HG03039 (cell line): ENCODE measurements around the gene GSPT1.

Experiments
- ATAC-seq: cut with Tn5 transposase; IDR thresholded peaks from one replicate; pipeline ENCODE4 v1.9.1; 2021; ENCODE audit warnings: mild to moderate bottlenecking, moderate library complexity; ENCODE audit not compliant: unreplicated experiment

GSPT1 gene

DNA sequence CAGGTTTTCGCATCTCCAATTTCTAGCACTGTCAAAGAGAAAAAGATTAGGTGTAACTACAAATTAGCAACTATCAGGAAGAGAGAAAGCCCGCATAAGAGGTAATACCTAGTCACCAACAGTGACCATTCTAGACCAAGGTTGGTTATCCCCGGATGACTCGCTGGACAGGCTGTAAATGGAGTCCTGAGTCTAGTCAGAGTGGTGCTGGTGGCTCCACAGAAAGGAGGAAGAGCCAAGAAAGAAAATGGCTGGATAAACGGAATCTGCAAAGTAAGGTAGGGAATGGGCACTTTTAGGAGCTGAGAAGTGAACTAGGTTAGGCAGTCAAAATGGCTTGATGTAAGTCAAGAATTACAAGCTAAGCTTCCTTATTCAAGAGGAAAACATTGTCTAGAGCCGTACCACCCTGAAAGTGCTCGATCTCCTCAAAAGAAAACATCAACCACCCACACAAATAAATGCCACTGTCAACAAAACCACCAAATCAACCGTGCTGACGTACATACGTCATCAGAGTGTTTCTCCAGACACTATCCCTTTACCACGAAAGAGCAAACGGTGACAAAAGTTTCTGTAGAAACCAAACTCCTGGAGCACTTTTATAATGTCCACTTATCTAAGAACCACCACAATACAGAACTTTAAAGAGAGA lies 2.2 kb downstream of the GSPT1 start:
- no peak for ATAC-seq

DNA sequence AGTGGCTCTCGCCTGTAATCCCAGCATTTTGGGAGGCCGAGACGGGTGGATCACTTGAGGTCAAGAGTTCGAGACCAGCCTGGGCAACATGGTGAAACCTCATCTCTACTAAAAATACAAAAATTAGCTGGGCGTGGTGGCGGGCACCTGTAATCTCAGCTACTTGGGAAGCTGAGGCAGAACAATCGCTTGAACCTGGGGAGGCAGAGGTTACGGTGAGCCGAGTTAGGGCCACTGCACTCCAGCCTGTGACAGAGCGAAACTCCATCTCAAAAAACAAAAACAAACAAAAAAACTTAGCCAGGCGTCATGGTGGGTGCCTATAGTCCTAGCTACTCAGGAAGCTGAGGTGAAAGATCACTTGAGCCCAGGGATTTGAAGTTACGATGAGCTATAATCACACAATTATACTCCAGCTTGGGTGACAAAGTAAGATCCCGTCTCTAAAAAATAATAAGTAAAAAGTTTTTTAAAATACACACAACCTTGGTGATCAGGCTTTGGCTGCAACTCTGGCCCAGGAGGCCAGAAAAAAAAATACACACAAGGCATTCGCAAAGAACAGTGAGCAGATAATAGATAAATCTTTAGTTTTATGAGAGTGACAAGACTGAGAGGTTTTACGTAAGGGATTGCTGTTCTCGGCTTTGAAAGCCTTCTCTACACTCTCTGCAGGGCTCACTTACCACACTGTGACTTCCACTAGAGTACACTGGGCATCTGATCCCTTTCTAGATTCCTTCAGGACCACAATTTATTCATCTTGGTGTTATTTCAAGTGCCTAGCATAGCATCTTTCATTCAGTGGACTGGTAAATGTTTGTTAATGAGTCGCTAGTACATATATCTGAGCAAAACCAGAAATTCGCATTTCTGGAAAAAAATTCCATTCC lies 5.9 kb downstream of the GSPT1 start:
- ATAC-seq = no peak

DNA sequence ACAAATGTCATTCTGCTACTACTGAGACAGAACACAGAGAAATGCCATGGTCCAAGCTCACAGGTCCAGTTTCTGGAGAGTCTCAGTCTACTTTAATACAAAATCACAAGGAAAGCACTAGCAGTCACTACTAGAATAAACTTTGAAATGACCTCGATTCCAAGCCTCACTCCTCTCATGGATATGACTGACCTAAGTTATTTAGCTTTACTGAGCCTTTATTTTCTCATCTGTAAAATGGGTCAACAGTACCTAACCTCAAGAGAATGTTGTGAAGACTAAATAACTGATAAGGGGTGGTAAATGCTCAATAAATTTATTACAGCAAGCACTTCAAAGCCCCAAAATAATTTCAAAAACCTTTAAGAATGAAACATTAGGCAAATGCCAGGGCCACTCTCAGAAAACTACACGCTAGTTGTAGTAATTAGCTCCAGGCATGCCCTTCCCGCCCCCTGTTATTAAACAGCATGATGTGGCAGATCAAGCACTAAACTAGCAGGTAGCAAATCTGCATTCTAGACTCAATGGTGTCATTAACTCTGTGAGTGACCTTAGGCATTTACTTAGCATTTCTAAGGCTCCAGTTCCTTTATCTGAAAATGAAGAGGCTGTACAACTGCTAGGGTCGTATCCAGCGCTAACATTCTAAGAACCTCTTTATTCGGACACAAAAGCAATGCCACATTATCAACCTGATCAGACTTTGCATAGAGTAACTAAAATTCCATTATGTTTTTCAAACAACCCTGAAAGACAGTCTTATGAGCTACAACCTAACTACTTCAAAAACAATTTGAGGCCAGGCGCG lies 8.4 kb downstream of the GSPT1 start:
- ATAC-seq = no peak

DNA sequence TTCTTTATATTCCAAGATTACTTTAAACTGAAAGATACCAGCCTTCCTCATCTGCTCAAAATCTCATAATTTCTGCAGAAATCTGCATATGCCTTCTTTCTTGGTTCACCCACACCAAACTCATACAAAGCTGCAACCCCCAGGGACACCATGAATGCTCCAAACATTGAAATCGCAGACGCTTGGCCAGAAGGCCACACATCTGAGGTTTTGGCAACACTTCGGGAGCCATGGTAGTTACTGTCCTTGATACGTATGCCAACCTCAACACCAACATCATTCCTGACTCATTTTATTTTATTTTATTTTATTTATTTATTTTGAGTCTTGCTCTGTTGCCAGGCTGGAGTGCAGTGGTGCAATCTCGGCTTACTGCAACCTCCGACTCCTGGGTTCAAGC lies 11.8 kb downstream of the GSPT1 start:
- no peak for ATAC-seq

DNA sequence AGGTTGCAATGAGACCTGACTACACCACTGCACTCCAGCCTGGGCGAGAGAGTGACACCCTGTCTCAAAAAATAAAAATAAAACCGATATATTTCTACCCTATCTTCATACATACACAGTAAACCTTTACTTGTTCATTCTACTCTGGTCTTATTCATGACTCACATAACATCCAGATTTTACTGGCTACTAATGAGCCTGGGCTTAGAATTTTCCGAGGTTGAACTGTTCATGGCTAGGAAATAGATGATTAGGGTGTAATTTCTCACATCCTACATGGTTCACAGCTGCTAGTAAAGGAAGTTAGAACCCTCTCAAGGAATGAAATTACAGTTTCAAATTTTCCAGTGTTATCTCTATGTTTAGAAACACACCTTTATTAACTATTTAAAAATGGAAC lies 14.7 kb downstream of the GSPT1 start:
- ATAC-seq = no peak

DNA sequence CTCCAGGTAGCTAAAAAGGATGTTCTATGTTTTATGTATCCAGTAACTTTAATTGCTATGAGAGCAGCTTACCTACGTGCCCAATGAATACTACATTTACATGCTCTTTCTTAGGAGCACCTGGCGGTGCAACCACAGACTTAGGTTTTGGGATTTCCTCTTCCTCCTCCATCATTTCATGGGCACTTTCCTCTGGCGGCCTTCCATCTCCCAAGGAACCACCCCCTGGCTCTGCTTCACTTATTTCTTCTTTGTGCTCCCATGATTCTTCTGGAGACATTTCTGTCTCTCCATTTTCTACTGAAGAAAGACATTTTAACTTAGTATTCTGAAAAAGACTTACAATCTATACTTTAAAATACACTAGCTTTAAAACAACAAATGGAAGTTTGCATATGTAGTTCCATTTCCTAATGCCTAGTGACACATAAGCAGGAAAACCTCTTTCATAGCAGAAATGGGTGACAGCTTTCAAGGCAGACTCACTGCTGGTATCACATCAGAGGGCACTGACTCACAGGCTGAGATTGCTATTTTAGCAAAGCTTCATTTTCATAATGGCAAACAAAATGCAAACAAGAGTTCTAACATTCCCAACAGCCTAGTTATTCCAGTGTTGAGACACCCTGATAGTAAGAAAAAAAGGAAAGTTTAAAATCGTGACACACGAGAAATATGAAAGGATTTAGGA lies 19.1 kb downstream of the GSPT1 start:
- no peak for ATAC-seq

DNA sequence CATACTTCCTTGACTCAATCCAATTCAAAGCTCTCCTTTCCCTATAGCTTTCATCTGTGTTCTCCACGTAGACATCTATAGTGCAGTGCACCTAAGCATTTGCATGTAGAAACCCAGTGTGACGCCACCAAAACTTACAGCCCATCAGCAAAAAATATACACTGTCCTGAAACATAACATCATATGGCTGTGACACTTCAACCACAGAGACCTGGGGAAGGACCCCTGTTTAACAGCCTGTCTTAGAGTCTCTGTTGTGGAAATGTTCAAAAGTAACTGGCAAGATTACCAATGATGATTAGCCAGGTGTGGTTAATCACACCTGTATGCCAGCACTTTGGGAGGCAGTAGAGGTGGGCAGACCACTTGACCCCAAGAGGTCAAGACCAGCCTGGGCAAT lies 22.2 kb downstream of the GSPT1 start:
- ATAC-seq = no peak

DNA sequence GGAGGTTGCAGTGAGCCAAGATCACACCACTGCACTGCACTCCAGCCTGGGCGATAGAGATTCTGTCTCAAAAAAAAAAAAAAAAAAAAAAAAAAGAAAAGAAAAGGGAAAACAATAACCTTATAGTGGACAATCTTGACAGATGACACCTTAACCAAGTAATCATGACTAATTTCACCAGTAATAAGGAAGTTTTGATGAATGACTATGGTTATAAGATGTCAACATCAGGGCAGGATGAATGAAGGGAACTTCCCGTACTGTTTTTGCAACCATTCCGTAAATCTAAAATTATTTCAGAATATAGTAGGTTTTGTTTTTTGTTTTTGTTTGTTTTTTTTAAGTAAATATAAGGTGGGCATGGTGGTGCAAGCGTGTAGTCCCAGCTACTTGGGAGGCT lies 23.0 kb downstream of the GSPT1 start:
- no peak for ATAC-seq

DNA sequence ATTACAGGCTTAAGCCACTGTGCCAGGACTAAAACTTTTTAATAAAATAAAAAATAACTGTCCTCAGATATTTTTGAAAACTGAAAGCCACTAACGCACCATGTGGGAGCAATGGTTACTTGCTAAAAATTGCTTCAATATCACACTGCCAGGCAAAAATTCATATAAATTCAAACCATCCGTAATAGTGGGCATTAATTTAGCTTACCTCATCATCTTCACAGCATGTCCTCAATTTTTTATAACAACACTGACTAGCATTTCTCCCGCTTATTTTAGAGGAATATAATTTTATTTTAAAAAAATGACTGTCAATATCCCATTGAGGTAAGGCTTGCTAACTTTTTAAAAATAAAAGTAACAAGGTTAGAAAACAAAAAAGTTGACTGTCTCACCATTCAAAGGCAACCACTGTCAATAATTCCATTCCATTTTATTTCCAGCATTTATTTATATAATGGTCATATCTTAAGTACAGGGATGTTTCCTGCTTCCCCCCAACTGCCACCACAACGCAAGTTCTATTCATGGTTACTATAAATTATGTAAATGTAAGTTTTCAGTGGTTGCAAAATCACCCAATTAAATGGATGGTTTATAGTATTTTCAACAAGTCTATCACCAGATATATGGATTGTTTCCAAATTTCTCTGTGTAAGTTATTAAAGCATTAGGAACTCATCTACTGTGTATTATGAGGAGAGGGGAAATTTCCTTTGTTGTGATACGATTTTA lies 25.4 kb downstream of the GSPT1 start:
- no peak for ATAC-seq

DNA sequence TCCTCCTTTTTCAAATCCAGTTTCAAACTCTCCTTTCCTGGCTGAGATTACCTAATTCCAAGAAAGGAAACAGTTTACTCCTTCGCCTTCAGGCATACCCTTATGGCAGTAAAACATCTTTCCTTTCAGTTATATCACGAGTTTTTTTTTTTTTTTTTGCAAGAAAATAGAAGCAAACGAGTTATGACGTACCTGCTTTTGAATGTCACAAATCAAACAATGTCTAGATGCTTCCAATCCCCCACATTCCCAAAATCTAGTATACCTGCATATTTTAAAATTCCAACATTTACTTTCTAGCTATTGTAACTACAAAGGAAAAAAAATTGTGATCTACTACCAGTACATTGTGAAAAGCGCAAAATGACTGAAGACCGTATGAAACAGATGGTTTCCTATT lies 28.9 kb downstream of the GSPT1 start:
- no peak for ATAC-seq

DNA sequence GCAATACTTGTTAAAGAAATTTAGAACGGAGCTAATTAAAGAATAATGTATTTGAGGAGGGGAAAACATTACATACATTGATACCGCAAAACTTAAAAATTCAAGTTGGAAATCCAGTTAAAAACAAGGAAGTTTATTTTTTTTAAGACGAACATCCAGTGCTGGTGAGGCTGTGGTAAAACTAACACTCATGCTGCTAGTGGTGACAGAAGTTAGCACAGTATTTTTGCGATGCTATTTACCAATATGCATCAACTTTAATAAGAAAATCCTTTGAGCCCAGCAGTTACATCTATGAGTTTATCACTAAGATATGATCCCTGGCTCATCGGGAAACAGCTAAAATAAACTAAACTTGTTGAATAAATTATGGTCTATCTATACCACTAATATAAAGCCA lies 31.7 kb downstream of the GSPT1 start:
- no peak for ATAC-seq

DNA sequence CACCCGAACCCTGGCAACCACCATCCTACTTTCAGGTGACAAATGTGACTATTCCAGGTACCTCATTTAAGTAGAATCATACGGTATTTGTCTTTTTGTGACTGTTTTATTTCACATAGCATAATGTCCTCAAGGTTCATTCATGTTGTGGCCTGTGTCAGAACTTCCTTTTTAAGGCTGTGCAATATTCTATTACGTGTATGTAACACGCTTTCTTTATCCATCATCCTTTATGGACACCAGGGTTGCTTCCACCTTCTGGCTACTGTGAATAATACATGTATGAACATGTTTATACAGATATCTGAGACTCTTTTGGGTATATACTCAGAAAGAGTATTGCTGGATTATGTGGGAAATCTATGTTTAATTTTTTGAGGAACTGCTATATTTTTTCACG lies 35.7 kb downstream of the GSPT1 start:
- no peak for ATAC-seq

DNA sequence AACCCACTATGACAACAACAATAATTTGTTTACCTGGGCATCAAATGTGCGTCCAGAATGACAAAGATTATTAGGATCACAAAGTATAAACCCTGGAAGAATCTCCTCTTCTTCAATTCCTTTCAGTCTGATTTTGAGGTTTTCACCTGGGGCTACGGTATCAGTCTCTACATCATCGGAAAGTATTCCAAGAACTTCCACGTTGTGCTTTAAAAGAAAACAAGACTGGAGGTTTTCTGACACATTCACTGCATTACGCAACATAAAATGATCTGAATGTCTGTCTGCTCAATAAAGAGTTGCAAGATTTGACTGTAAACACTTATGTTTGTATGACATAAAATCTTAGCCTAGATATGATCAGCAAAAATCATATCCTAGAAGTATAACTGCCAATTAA lies 38.4 kb downstream of the GSPT1 start:
- no peak for ATAC-seq

DNA sequence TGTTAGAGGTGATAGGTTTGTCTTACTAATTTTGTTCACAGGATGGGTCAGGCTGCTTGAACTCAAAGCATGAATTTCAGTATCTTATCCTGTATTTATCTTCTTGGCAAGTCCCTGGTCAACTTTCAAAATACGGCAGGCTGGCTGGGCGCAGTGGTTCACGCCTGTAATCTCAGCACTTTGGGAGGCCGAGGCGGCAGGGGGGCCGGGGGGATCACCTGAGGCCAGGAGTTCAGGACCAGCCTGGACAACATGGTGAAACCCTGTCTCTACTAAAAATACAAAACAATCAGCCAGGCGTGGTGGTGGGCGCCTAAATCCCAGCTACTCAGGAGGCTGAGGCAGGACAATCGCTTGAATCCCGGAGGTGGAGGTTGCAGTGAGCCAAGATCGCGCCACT lies 39.5 kb downstream of the GSPT1 start:
- no peak for ATAC-seq

DNA sequence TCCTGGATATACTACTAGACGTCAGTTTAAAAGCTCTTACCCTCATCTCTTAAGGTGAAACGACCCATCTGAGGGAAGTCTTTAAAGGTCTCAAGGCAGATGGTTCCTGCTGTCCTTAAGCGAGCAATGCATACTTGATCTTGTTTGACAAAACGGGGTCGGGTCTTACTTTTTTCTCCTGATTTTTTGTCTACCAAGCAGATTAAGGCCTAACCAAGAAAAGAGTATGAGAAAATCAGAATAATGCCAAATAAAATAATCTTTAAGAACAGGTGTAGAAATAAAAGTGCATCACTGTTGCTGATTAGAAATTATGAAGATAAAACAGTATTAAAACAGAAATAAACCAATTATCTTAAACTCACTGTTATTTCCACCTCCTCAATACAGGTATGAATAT lies 40.0 kb downstream of the GSPT1 start:
- no peak for ATAC-seq

DNA sequence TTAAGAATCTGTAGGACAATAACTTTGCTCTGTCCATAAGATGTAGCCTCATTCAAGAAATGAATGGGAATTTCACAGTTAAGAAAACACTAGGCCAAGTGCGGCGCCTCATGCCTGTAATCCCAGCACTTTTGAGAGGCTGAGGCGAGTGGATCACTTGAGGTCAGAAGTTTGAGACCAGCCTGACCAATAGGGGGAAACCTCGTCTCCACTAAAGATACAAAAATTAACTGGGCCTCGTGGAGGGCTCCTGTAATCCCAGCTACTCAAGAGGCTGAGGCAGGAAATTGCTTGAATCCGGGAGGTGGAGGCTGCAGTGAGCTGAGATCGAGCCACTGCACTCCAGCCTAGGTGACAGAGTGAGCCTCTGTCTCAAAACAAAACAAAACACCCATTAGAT lies 44.6 kb downstream of the GSPT1 start:
- ATAC-seq = no peak

DNA sequence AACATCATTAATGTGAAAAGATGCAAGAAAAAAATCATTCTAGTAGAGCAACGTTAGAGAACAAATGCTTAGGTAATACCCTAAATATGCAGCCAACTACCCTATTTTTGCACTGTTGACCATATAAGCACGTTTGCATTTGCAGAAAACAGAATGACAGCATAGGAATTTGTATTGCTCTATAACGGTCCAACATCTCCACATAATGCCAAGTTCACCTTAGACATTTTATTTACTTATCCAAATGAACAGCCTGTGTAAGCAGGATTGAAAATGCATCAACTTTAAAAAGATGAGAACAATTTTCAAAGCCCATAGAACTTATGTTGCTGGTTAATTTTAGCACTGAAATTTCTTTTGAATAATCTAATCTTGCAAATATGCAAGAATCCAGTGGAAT lies 45.4 kb downstream of the GSPT1 start:
- ATAC-seq = no peak

DNA sequence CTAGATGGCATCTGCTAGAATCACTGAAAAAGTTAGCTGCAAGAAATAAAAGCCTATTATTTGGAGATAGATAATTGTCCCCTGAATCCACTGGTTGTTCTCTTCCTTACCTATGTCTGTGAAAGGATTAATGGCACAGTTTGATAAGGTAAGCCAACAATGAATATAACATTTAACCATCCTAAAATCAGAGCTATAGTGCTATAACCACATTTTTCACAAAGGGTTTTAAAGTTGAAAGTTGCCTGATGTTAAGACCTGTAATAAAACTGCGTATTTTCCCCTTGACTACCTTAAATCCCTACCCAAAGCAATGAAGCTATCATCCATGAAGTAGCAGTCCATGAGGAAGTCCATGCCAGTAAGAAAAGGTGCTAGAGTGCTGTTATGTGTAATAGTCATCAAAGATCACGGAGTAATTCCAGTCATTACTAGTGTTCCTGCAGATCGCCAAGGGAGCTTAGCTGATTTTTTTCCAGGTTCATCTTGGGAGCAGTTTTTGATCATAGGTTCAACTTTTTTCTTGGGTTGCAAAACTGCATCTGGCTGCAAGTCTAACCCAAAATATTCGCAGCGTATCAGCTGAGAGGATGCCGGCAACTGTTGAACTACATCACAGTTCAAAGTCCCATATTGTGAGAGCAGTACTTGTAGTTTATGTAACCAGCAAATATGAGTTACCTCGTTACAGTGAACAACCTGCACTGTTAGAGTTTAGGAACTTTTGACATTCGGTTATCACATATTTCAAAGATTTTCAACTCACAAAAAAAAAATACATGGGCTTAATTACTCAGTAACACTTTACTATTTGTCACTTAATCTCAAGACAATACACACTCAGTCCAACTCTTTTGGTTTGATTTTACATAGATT lies 46.2 kb downstream of the GSPT1 start:
- ATAC-seq = no peak

DNA sequence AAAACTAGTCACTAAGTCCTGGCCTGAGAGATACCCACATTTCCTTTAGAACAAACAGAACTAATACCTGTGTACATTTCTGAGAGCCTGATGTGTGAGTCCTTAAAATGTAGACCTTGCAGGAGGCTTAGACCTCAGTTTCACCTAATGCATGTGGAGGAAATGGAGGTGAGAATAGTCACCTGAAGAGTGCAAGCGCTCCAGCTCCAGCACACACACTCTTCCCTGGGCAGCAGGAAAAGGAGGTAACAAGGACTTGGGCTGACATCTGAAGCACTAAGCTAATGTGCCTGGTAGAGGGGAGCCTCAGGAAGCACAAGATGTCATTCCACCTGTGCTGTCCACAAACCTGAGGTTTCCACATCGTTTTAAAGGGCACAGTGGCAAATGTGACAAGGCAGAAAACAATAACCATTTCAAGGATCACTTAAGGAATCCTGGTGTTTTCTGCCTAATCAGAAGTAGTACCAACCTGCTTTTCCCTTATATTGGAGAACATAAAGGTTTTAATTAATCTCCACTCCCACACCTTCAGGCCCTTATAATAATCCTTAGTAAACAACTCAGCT lies 47.3 kb downstream of the GSPT1 start:
- ATAC-seq = no peak
